Measurements from ENCODE around the gene ERVH48-1. TPM values are rescaled to one million over a fixed set of nuclear protein-coding genes. Genes with fewer than 3 reads are reported as not detected.

ERVH48-1 gene
- total RNA-seq, 1 experiment from 2014 or later: 0.05 TPM

GRCh38 chr21:42921927-42922326 is 3.5 kb downstream of the ERVH48-1 start:
- TF ChIP-seq SIN3A (IDR thresholded peaks at IDR 0.05; ENCODE audit: borderline replicate concordance, insufficient read depth, low read depth, low read length) (no peak), TCF7L2 (IDR thresholded peaks at IDR 0.05; ENCODE audit: low read depth, low read length) (no peak), REST (IDR thresholded peaks at IDR 0.05; ENCODE audit: insufficient read depth in 1 of 2, low read depth in 2 of 2, low read length in 1 of 2) (no peak), CTCF (IDR thresholded peaks at IDR 0.05) (no peak), POLR2AphosphoS5 (IDR thresholded peaks at IDR 0.05; ENCODE audit: low read depth, low read length) (no peak)

GRCh38 chr21:42918291-42918690 is 7.1 kb downstream of the ERVH48-1 start:
- H3K27ac ChIP-seq (ENCODE audit: low read length): no peak overlapping the region
- H3K9me3 ChIP-seq (ENCODE audit: control insufficient read depth, insufficient read depth, low read depth, low read length): no peaks in the 10 kb centered on the region
- in situ Hi-C loops (cut with HindIII; ENCODE audit: low pct_unique_long_range_greater_than_20kb, low sequenced_read_pairs) (no loop called here), intact Hi-C loops (cut with micrococcal nuclease; ENCODE audit: unreplicated experiment) (no loop called here)
- ATAC-seq: no peak
- H3K36me3 ChIP-seq (ENCODE audit: control insufficient read depth, insufficient read depth, low read length): no peaks in the 10 kb centered on the region
- ChIA-PET POLR2A (no interaction called here), CTCF (no interaction called here)
- no peak for DNase-seq (ENCODE audit: low read depth, low spot score)
- no peaks in the 10 kb centered on the region for H3K27me3 ChIP-seq (ENCODE audit: control insufficient read depth, insufficient read depth, low read length)
- BruUV-seq (replicated peaks): no TSS peak
- no peak for TF ChIP-seq POLR2AphosphoS5 (IDR thresholded peaks at IDR 0.05; ENCODE audit: low read depth, low read length)
- no peak for TF ChIP-seq SIN3A (IDR thresholded peaks at IDR 0.05; ENCODE audit: borderline replicate concordance, insufficient read depth, low read depth, low read length)
- no peak for TF ChIP-seq TCF7L2 (IDR thresholded peaks at IDR 0.05; ENCODE audit: low read depth, low read length)
- no peak for TF ChIP-seq REST (IDR thresholded peaks at IDR 0.05; ENCODE audit: insufficient read depth in 1 of 2, low read depth in 2 of 2, low read length in 1 of 2)
- no peak for TF ChIP-seq CTCF (IDR thresholded peaks at IDR 0.05)
- H3K4me1 ChIP-seq (ENCODE audit: control insufficient read depth, insufficient read depth, low read length): no peaks in the 10 kb centered on the region
- no peak overlapping the region for H3K4me3 ChIP-seq (ENCODE audit: low read depth in 2 of 2, low read length in 2 of 2)

More at GRCh38 chr21:42921927-42922326, 3.5 kb downstream of the ERVH48-1 start:
- no peak for DNase-seq (ENCODE audit: low read depth, low spot score)
- ChIA-PET CTCF (no interaction called here), POLR2A (no interaction called here)
- Histone ChIP-seq H3K9me3 (ENCODE audit: control insufficient read depth, insufficient read depth, low read depth, low read length) (no peaks in the 10 kb centered on the region), H3K36me3 (ENCODE audit: control insufficient read depth, insufficient read depth, low read length) (no peaks in the 10 kb centered on the region), H3K4me1 (ENCODE audit: control insufficient read depth, insufficient read depth, low read length) (peaks cover 3% of the 10 kb centered on the region; the same call in 1 of the 2 replicates), H3K27me3 (ENCODE audit: control insufficient read depth, insufficient read depth, low read length) (no peaks in the 10 kb centered on the region), H3K27ac (ENCODE audit: low read length) (no peak overlapping the region), H3K4me3 (ENCODE audit: low read depth in 2 of 2, low read length in 2 of 2) (no peak overlapping the region)
- intact Hi-C loops (cut with micrococcal nuclease; ENCODE audit: unreplicated experiment): no loop called here
- in situ Hi-C loops (cut with HindIII; ENCODE audit: low pct_unique_long_range_greater_than_20kb, low sequenced_read_pairs): no loop called here
- no TSS peak for BruUV-seq (replicated peaks)
- ATAC-seq: no peak
